HepG2 (cell line): ENCODE measurements around the gene MYO10. TPM values are rescaled to one million over a fixed set of nuclear protein-coding genes. Genes with fewer than 3 reads are reported as not detected.

Source experiments
- ATAC-seq: fragments of 200-7000 bp; cut with Tn5 transposase; 3 replicates; pipeline ENCODE4 v1.9.1; 2020; ENCODE audit warnings: mild to moderate bottlenecking, moderate library complexity
- BruUV-seq: library from RNA; stranded (reverse); fragments of 400-500 nt; replicated peaks from 2 replicates; lab custom pipeline; 2021; lab: Mats Ljungman, UMichigan
- CTCF ChIA-PET: fragments of 300-600 bp; formaldehyde crosslinking; extraction: SDS; loops from one replicate; lab custom pipeline; 2021; ENCODE audit warnings: low total read pairs, inconsistent platforms, low intra/inter-chr PET ratio; lab: Yijun Ruan, JAX
- POLR2A ChIA-PET: fragments of 350-600 bp; sonication (Branson Sonifier 250); formaldehyde crosslinking; loops from one replicate; lab custom pipeline; 2020; ENCODE audit warnings: antibody characterized with exemption, inconsistent platforms; lab: Yijun Ruan, JAX
- DNase-seq: peaks from one replicate; pipeline ENCODE4 v3.0.0-alpha.2; 2015; ENCODE audit warnings: low spot score
- FAIRE-seq: peaks from 3 replicates; lab custom pipeline; 2011; peaks lifted over from hg19 to GRCh38; lab: Jason Lieb, UNC
- H2AFZ ChIP-seq: one replicate; pipeline ENCODE4 v1.6.1; 2011; ENCODE audit warnings: low read length, inconsistent platforms
- H3K27ac ChIP-seq: fragments of 300-600 bp; 3 replicates; pipeline ENCODE4 v1.8.0; 2011; ENCODE audit warnings: mixed run types, mild to moderate bottlenecking, mixed read lengths, low read length, inconsistent platforms; ENCODE audit not compliant: insufficient read depth; ENCODE audit errors: extremely low read length
- H3K27me3 ChIP-seq, 2 experiments: fragments of 200-600 bp in 1 of 2; 2 replicates in 1 of 2; 3 replicates in 1 of 2; pipeline versions ENCODE4 v1.6.0 to v1.8.0; 2011; ENCODE audit warnings: low read length in 2 of 2, mild to moderate bottlenecking in 2 of 2, moderate library complexity in 2 of 2, inconsistent platforms in 1 of 2; ENCODE audit not compliant: insufficient read depth in 2 of 2, control insufficient read depth in 1 of 2
- H3K36me3 ChIP-seq, 2 experiments: fragments of 200-600 bp in 1 of 2; replicated peaks in 1 of 2; 2 replicates in 1 of 2; 3 replicates in 1 of 2; pipeline versions ENCODE4 v1.5.1 to v1.8.0; 2011; ENCODE audit warnings: low read length in 2 of 2, inconsistent platforms in 1 of 2; ENCODE audit not compliant: insufficient read depth in 2 of 2, control insufficient read depth in 1 of 2
- H3K4me1 ChIP-seq: 2 replicates; pipeline ENCODE4 v1.5.1; 2012; ENCODE audit warnings: low read length, inconsistent platforms; ENCODE audit not compliant: insufficient read depth
- H3K4me2 ChIP-seq: 2 replicates; pipeline ENCODE4 v1.6.0; 2011; ENCODE audit warnings: low read depth, low read length, inconsistent platforms
- H3K4me3 ChIP-seq, 3 experiments: fragments of 200-600 bp in 1 of 3; sonication (generic), shearing (Covaris generic) in 1 of 3; replicated peaks in 1 of 3; 2 replicates each; pipeline ENCODE4 v1.5.1; 2011 to 2016; ENCODE audit warnings: low read length in 3 of 3, inconsistent platforms in 2 of 3, low read depth in 2 of 3, mild to moderate bottlenecking in 2 of 3, control low read depth in 1 of 3, mixed read lengths in 1 of 3; ENCODE audit not compliant: insufficient read depth in 1 of 3
- H3K79me2 ChIP-seq: one replicate; pipeline ENCODE4 v1.6.1; 2011; ENCODE audit warnings: low read length, inconsistent platforms; ENCODE audit not compliant: insufficient read depth
- H3K9ac ChIP-seq: 2 replicates; pipeline ENCODE4 v1.6.0; 2011; ENCODE audit warnings: mild to moderate bottlenecking, low read depth, low read length, inconsistent platforms; ENCODE audit not compliant: insufficient read depth
- H3K9me3 ChIP-seq: 2 replicates; pipeline ENCODE4 v1.5.1; 2012; ENCODE audit warnings: mild to moderate bottlenecking, low read length
- H4K20me1 ChIP-seq: 2 replicates; pipeline ENCODE4 v1.6.0; 2011; ENCODE audit warnings: inconsistent platforms, mild to moderate bottlenecking, low read length, moderate library complexity; ENCODE audit not compliant: insufficient read depth
- IKZF4 ChIP-seq: sonication (generic); formaldehyde crosslinking; IDR thresholded peaks from 2 replicates; pipeline ENCODE4 v1.5.1; 2020; ENCODE audit warnings: borderline replicate concordance, mild to moderate bottlenecking, low read depth, missing genetic modification reagents; ENCODE audit errors: not compliant biosample characterization
- MED1 ChIP-seq: sonication (generic); formaldehyde crosslinking; IDR thresholded peaks from 2 replicates; pipeline ENCODE4 v1.4.0; 2020; ENCODE audit warnings: missing genetic modification reagents
- PAF1 ChIP-seq: IDR thresholded peaks from 2 replicates; pipeline ENCODE4 v1.6.1; 2016; ENCODE audit warnings: missing genetic modification reagents, missing compliant biosample characterization
- SKI ChIP-seq: fragments of 450-650 bp; IDR thresholded peaks from one replicate; pipeline ENCODE4 v1.6.1; 2018; ENCODE audit warnings: mild to moderate bottlenecking; ENCODE audit not compliant: partially characterized antibody
- SRSF1 ChIP-seq: fragments of 200-400 bp; formaldehyde crosslinking; optimal IDR thresholded peaks from 2 replicates; pipeline ENCODE3; 2017; ENCODE audit warnings: mild to moderate bottlenecking, low read depth, low read length, moderate library complexity
- YEATS2 ChIP-seq: sonication (generic); formaldehyde crosslinking; IDR thresholded peaks from 2 replicates; pipeline ENCODE4 v1.4.0; 2020; ENCODE audit warnings: missing genetic modification reagents, borderline replicate concordance
- ZNF558 ChIP-seq: sonication (generic); formaldehyde crosslinking; IDR thresholded peaks from 2 replicates; pipeline ENCODE4 v1.9.0; 2022; ENCODE audit warnings: mild to moderate bottlenecking, missing genetic modification reagents, borderline replicate concordance
- WGBS: methylation state at CpG from one replicate; pipeline ENCODE4 v1.1.6; 2017; ENCODE audit warnings: low lambda C conversion rate; 5-methylcytosine and 5-hydroxymethylcytosine counted together
- in situ Hi-C: cut with HindIII; loops from 2 replicates; pipeline ENCODE4 v1.10.0; 2017; ENCODE audit warnings: low pct_unique_long_range_greater_than_20kb; ENCODE audit not compliant: extremely low pct_ligation_motif_present
- intact Hi-C: fragments of 100-400 bp; cut with micrococcal nuclease; formaldehyde crosslinking; loops from one replicate; pipeline ENCODE4 v1.10.0; 2022; ENCODE audit not compliant: unreplicated experiment
- polyA plus RNA-seq, 8 experiments: library from polyadenylated mRNA; depleted of rRNA in 3 of 8; stranded (reverse) in 7 of 8; unstranded in 1 of 8; fragments of >200 nt; fragmentation: Illumina TruSeq in 4 of 8; extraction: Trizol in 4 of 8; gene quantifications; 2 replicates each; pipeline versions ENCODE4 v1.2.1 to v1.2.3, GENCODE V29; 2011 to 2016; ENCODE audit warnings: low read depth in 4 of 8, missing spikeins in 1 of 8, mixed read lengths in 1 of 8; ENCODE audit not compliant: insufficient read depth in 1 of 8
- total RNA-seq, 5 experiments: library from RNA; depleted of rRNA; stranded (reverse); fragments of >200 nt; fragmentation: Illumina TruSeq; extraction: Trizol; gene quantifications; 2 replicates each; pipeline ENCODE4 v1.2.3, GENCODE V29; 2016; ENCODE audit warnings: low read depth in 1 of 5

Gene MYO10
- total and polyA plus RNA-seq, 2 of the 13 experiments (the other 11 are each of a cell fraction or from before 2014, with no cell fraction given), result 4.5 to 14.0 TPM

- TF ChIP-seq SRSF1, result no peak
- TF ChIP-seq IKZF4, result no peak
- intact Hi-C loops (no loop called here), in situ Hi-C loops (no loop called here)
- BruUV-seq, result no TSS peak
- no peak for ATAC-seq
- Histone ChIP-seq H3K4me1 (no peaks in the 10 kb centered on the region), H3K9me3 (no peaks in the 10 kb centered on the region), H3K4me2 (no peak overlapping the region), H3K36me3 (no peaks in the 10 kb centered on the region), H2AFZ (no peak overlapping the region), H3K27me3 (peaks cover 0 to 15% of the 10 kb centered on the region in 2 experiments; a peak in 1 of 5 replicates), H3K4me3 (no peak overlapping the region), H3K79me2 (no peaks in the 10 kb centered on the region), H3K9ac (no peak overlapping the region), H3K27ac (no peak overlapping the region), H4K20me1 (no peaks in the 10 kb centered on the region)
- WGBS, result 45% methylated on average over 10 of the region's 11 CpGs
- FAIRE-seq, result no peak
- DNase-seq, result no peak
- ChIA-PET CTCF (no interaction called here), POLR2A (no interaction called here)
These were observed 291.7 kb downstream of the MYO10 start for GRCh38 chr5:16644301-16644889.

GRCh38 chr5:16642867-16643266 is 293.2 kb downstream of the MYO10 start:
- no peak overlapping the region for H2AFZ ChIP-seq
- H4K20me1 ChIP-seq, result no peaks in the 10 kb centered on the region
- no peaks in the 10 kb centered on the region for H3K9me3 ChIP-seq
- no peak overlapping the region for H3K9ac ChIP-seq
- no peak for ATAC-seq
- no peaks in the 10 kb centered on the region for H3K79me2 ChIP-seq
- no TSS peak for BruUV-seq
- in situ Hi-C loops (no loop called here), intact Hi-C loops (no loop called here)
- 0% methylated on average over 2 of the region's 2 CpGs for WGBS
- H3K4me3 ChIP-seq, result no peak overlapping the region
- FAIRE-seq, result no peak
- no peaks in the 10 kb centered on the region for H3K4me1 ChIP-seq
- no peak for TF ChIP-seq MED1 (CRISPR knock-in tag)
- TF ChIP-seq SKI, result no peak
- no peak for TF ChIP-seq SRSF1
- TF ChIP-seq PAF1 (CRISPR knock-in tag), result no peak
- TF ChIP-seq ZNF558 (CRISPR knock-in tag), result no peak
- no peak for TF ChIP-seq YEATS2 (CRISPR knock-in tag)
- H3K4me2 ChIP-seq, result no peak overlapping the region
- CTCF ChIA-PET, result no interaction called here
- no peak for DNase-seq
- POLR2A ChIA-PET, result no interaction called here
- H3K27ac ChIP-seq, result no peak overlapping the region
- no peaks in the 10 kb centered on the region for H3K36me3 ChIP-seq
- peaks cover 0 to 15% of the 10 kb centered on the region in 2 experiments; a peak in 1 of 5 replicates for H3K27me3 ChIP-seq
